KG1 (cell line): ENCODE data around the gene TMEM95.
"Not testable (repeated sequence)": the region's sequence is repeated elsewhere in the genome, so short reads cannot be mapped to it uniquely, and the experiment has no call there.

ENCODE experiments used
- DNase-seq: peaks from one replicate; lab custom pipeline; 2025; lab: John Stamatoyannopoulos, UW

TMEM95 gene

GRCh38 chr17:7323731-7324437 is 31.1 kb upstream of the TMEM95 start:
- no peak for DNase-seq

- DNase-seq: no peak
Observed at GRCh38 chr17:7324438-7324779, 30.5 kb upstream of the TMEM95 start.

DNA sequence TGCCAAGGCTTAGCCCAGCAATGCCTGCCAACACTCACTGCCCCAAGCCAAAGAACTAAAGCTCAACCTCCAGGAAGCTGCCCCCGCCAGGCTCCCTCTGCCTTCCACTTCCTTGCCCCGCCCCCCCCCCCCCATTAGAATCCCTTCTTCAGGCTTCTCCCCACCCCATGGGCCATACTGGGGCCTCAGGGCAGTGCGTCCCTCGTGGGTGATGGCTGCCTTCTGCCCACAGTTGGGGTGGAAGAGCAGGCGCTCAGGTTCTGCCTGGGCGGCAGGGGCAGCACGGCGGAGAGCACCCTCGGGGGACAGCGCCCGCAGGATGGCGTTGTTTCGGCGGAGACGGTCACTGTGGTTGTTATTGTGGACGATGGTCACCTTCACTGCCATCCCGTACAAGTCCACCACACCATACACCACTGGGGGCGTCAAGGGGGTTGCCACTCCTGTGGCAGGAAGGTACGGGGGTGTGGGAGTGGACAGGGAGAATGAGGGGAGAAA is 29.9 kb upstream of the TMEM95 start:
- no peak for DNase-seq

GRCh38 chr17:7326186-7326585 is 28.8 kb upstream of the TMEM95 start:
- DNase-seq: no peak

GRCh38 chr17:7327056-7327455 is 27.9 kb upstream of the TMEM95 start:
- no peak for DNase-seq

GRCh38 chr17:7327501-7327900 is 27.5 kb upstream of the TMEM95 start:
- no peak for DNase-seq

- DNase-seq: no peak
Observed at GRCh38 chr17:7328009-7328408, 26.9 kb upstream of the TMEM95 start.

DNA sequence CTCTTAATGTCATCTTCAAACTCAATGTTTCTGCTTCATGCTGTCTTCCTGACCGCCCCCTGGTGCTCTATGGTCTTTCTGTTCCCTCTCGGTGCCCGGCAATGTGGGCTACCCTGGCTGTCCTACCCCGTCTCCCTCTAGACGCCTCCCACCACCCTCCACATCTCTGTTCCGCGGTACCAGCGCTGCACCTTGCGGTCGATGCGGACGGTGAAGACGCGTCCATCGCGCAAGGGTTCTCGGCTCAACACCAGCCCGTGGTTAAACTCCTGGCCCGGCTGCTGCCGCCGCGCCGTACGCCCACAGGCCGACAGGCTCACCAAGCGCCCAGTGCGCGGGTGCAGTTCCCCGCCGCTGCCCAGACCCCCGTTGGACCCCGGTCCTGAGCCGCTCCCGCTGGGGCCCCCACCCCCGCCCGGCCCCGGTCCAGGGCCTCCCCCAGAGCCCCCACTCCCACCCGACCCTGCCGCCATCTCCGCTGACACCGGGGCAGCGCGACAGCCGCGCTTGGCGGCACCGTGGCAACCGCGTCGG is 26.0 kb upstream of the TMEM95 start, which contains the start of gene NEURL4:
Gene NEURL4 (minus strand): TSS at position 496 of the 534 bp plus-strand sequence. CDS start 23 bp downstream, at position 473.
- no peak for DNase-seq

DNA sequence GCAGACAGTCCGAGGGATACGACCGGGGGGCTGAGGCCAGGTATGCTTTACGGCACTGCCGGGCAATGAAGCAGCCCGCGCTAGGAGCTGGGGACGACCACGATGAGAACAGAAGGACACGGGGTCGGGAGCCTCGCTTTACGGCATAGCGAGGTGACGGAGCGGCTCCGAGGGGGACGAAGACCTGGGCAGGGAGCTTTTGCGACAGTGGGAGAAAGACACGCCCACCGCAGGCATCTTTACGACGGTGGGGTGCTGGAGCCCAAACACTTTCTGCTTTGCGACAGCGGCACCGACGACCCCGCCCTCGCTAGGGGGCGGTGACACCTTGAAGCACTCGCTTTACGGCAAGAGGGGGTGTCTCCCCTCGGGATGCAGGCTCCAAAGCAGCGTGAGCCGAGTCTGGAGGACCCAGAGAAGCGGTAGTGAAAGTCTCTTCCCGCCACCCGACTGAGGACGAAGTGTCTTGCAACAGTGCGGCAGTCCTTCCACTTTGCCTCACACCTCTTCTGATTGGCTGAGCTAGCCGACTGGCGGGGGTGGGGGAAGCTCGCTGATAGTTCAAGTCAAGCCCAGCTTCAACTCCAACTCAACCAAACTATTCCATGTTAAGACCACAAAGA is 25.5 kb upstream of the TMEM95 start:
- DNase-seq: peak; percentile 95

GRCh38 chr17:7329997-7330637 is 24.8 kb upstream of the TMEM95 start:
- no peak for DNase-seq

GRCh38 chr17:7330638-7331015 is 24.3 kb upstream of the TMEM95 start:
- DNase-seq: no peak

DNA sequence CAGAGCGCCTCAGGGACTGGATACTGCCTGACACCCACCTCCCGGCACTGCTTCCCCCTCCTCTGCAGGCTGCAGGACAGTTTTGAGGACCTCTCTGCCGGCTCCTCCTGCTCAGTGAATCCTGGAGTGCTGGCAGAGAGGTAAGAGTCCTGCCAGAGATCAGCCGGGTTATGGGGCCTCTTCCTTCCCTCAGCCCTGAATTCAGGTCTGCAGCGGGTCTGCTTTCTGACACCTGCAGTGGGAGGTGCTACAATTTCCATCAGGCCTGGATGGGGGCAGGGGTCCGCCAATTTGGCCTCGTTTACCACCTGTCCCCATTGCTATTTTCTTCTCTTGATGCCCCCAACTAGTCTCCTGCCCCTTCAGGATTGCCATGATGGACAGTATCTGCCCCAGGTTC is 22.8 kb upstream of the TMEM95 start:
- no peak for DNase-seq

GRCh38 chr17:7332600-7333069 is 22.3 kb upstream of the TMEM95 start:
- DNase-seq: not testable (repeated sequence)

GRCh38 chr17:7334938-7335538 is 19.9 kb upstream of the TMEM95 start:
- no peak for DNase-seq

- not testable (repeated sequence) for DNase-seq
Observed at GRCh38 chr17:7335765-7336164, 19.2 kb upstream of the TMEM95 start.

DNA sequence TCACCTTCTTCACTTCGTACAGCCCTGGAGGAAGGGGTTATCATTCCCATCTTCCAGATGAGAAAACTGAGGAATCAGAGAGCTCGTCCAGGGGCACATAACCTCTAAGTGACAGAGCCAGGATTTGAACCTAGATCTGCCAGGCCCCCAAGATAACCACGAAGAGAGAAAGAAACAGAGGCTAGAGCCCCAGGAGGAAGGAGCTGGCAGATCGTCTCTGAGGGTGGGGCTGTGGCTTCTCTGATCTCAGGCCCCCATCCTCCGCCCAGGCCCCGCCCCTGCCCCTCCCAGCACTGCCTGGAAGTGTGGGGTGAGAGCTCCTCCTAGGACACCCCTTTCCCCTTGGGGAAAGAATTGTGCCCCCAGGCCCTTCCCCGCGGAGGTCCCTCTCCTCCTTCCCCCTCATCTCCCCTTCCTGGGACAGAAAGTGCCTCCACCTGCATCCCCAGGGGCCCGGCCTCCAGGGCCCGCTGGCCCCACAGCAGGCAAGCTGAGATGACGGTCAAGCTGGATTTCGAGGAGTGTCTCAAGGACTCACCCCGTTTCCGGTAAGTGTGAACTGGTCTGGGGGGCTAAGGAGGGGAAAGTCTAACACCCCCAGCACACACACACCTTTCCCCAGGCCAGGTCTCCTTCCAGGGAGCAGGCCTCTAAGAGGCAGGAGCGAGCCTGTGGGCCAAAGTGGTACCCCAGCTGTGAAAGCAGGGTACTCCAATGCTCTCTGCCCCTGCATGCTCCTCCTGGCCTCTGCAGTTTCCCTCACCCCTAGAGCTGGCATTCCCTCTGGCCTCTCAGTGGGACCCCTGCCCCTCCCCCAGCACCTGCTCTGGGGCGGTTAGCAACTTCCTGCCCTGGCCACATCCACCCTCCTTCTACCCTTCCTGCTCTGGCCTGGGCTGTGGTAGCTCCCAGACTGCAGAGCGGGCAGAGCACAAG is 18.4 kb upstream of the TMEM95 start, which contains the start of gene ACAP1:
Gene ACAP1 (plus strand): TSS at position 290 of the 936 bp plus-strand sequence. CDS start 206 bp downstream, at position 496.
- DNase-seq: peak; percentile 35

GRCh38 chr17:7337600-7337999 is 17.4 kb upstream of the TMEM95 start:
- DNase-seq: not testable (repeated sequence)

DNA sequence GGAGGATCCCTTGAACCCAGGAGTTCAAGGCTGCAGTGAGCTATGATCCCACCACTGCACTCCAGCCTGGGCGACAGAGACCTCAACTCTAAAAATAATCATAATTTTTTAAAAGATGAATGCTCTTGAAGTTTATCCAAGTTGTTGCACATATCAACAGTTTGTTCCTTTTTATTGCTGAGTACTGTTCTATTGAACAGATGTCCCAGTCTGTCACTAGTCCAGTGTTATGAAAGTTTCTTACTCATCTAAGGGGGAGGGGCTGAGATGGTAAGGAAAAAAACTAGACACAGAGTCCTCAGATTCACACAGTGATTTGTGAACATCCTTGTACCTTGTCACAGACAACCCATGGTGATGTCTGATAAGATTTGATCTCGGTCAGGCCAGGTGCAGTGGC is 14.8 kb upstream of the TMEM95 start:
- DNase-seq: no peak

DNA sequence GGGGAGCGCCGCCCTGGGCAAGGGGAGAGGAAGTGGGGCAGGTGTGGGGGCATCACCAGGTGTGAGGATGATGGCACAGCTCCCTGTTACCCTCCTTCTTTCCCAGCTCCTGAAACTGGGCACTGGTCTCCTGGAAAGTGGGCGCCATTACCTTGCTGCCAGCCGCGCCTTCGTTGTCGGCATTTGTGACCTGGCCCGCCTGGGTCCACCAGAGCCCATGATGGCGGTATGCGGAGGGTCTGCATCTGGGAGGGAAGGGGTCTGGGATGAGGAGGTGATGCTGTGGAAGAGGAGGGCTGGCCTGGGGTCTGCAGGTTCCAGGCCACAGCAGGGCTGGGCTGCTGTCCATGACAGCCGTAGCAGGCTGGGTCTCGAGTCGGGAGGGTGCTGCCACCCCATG is 13.1 kb upstream of the TMEM95 start:
- no peak for DNase-seq

DNA sequence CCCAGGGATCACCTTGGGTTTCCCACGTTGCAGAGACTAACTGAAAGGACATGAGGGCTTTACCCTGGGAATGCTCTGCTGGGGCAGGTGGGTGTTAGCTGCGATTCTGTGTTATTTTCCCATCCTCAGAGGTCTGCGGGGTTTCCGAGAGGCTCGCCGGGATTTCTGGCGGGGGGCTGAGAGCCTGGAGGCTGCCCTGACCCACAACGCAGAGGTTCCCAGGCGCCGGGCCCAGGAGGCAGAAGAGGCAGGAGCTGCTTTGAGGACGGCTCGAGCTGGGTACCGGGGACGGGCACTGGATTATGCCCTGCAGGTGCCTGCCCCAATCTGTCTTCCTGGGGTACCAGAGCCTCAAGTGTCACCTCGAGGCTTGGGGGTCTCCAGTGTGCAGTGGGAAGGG is 11.7 kb upstream of the TMEM95 start:
- no peak for DNase-seq
